Coronary artery (tissue), 2 donors: Measurements from ENCODE around the gene ZNF106.
A peak's percentile ranks its signal among the peaks of the same experiment; 100 is the strongest.

ENCODE experiments used
- DNase-seq: peaks from one replicate; pipeline ENCODE4 v3.0.0-alpha.2; 2017; ENCODE audit warnings: low spot score
- H3K27ac ChIP-seq, 2 donors: fragments of 200-600 bp; sonication (generic); one replicate each; pipeline ENCODE4 v1.5.1; 2016 to 2019
- H3K4me3 ChIP-seq: fragments of 200-600 bp; sonication (generic); 2 replicates; pipeline ENCODE4 v1.5.1; 2016; ENCODE audit warnings: mild to moderate bottlenecking, moderate library complexity
- CTCF ChIP-seq: fragments of 200-600 bp; sonication (generic); IDR thresholded peaks from one replicate; pipeline ENCODE4 v1.5.1; 2019; ENCODE audit warnings: antibody characterized with exemption

The ZNF106 gene

GRCh38 chr15:42483677-42484076 lies 7.3 kb downstream of the ZNF106 start:
- Histone ChIP-seq H3K27ac (no peak overlapping the region), H3K4me3 (no peak overlapping the region)
- DNase-seq, result no peak
- no peak for TF ChIP-seq CTCF

GRCh38 chr15:42482701-42483100 lies 8.2 kb downstream of the ZNF106 start:
- DNase-seq, result no peak
- Histone ChIP-seq H3K27ac (no peak overlapping the region), H3K4me3 (no peak overlapping the region)
- no peak for TF ChIP-seq CTCF

GRCh38 chr15:42474827-42475226 lies 16.1 kb downstream of the ZNF106 start:
- no peak for DNase-seq
- TF ChIP-seq CTCF, result no peak
- Histone ChIP-seq H3K4me3 (no peak overlapping the region), H3K27ac (no peak overlapping the region)

- no peak for TF ChIP-seq CTCF
- no peak for DNase-seq
- Histone ChIP-seq H3K27ac (peak overlapping the region; percentile 2 to 44), H3K4me3 (no peak overlapping the region)
Measured at GRCh38 chr15:42471002-42471401, 19.9 kb downstream of the ZNF106 start.

- no peak for TF ChIP-seq CTCF
- DNase-seq, result no peak
- H3K4me3 ChIP-seq, result no peak overlapping the region
- no peak overlapping the region for H3K27ac ChIP-seq
Measured at GRCh38 chr15:42465520-42466259, 25.3 kb downstream of the ZNF106 start.

- Histone ChIP-seq H3K4me3 (no peak overlapping the region), H3K27ac (no peak overlapping the region)
- no peak for DNase-seq
- no peak for TF ChIP-seq CTCF
Measured at GRCh38 chr15:42461261-42461660, 29.7 kb downstream of the ZNF106 start.
